Nephron (organoid): ENCODE data around the gene HRG.
A peak's percentile ranks its signal among the peaks of the same experiment; 100 is the strongest.

Experiments
- H3K27ac Mint-ChIP-seq, 3 experiments: 2 replicates each; pipeline ENCODE4 v1.8.0; 2020; ENCODE audit warnings: mixed read lengths in 3 of 3, mild to moderate bottlenecking in 2 of 3, moderate library complexity in 1 of 3
- H3K27me3 Mint-ChIP-seq: 2 replicates; pipeline ENCODE4 v1.8.0; 2021; ENCODE audit warnings: low read depth, mild to moderate bottlenecking, moderate library complexity, mixed read lengths
- H3K36me3 Mint-ChIP-seq: 2 replicates; pipeline ENCODE4 v1.8.0; 2020; ENCODE audit warnings: low read depth, mixed read lengths
- H3K4me1 Mint-ChIP-seq: 2 replicates; pipeline ENCODE4 v1.8.0; 2020; ENCODE audit warnings: mixed read lengths
- H3K4me3 Mint-ChIP-seq, 3 experiments: 2 replicates each; pipeline ENCODE4 v1.8.0; 2020; ENCODE audit warnings: mild to moderate bottlenecking in 3 of 3, mixed read lengths in 3 of 3, moderate library complexity in 2 of 3
- H3K9me3 Mint-ChIP-seq: 2 replicates; pipeline ENCODE4 v1.8.0; 2020; ENCODE audit warnings: mixed read lengths
- TF ChIP-seq, protein P1 (sequence below), 3 experiments: fragments of 200-600 bp; sonication (generic); IDR thresholded peaks; one replicate each; pipeline ENCODE4 v1.5.0; 2021; ENCODE audit warnings: antibody characterized with exemption in 3 of 3; ENCODE audit not compliant: unreplicated experiment in 3 of 3

HRG gene, protein sequence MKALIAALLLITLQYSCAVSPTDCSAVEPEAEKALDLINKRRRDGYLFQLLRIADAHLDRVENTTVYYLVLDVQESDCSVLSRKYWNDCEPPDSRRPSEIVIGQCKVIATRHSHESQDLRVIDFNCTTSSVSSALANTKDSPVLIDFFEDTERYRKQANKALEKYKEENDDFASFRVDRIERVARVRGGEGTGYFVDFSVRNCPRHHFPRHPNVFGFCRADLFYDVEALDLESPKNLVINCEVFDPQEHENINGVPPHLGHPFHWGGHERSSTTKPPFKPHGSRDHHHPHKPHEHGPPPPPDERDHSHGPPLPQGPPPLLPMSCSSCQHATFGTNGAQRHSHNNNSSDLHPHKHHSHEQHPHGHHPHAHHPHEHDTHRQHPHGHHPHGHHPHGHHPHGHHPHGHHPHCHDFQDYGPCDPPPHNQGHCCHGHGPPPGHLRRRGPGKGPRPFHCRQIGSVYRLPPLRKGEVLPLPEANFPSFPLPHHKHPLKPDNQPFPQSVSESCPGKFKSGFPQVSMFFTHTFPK

DNA sequence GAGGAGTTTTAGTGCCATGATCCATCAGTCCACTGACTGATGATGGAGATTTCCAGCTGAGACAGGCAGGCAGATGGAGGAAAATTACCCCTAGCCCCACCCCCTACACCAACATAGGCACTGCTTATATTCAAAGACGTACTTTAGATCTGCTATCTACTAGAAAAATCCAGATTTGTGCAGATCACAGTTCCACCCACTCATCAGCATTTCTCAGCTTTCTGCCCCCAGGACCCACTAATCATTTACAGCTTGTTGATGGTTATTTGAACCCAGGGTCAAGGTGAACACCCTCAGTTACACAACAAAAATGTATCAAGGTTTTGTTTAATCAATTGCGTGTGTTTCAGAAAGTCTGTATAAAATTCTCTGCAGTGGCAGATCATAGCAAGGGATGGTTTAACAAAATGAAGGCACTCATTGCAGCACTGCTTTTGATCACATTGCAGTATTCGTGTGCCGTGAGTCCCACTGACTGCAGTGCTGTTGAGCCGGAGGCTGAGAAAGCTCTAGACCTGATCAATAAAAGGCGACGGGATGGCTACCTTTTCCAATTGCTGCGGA, at the start of gene HRG:
HRG (plus strand) TSS at position 390 of the 564 bp plus-strand sequence; CDS start at position 408, 18 bp downstream.
- TF ChIP-seq, protein P1, sequence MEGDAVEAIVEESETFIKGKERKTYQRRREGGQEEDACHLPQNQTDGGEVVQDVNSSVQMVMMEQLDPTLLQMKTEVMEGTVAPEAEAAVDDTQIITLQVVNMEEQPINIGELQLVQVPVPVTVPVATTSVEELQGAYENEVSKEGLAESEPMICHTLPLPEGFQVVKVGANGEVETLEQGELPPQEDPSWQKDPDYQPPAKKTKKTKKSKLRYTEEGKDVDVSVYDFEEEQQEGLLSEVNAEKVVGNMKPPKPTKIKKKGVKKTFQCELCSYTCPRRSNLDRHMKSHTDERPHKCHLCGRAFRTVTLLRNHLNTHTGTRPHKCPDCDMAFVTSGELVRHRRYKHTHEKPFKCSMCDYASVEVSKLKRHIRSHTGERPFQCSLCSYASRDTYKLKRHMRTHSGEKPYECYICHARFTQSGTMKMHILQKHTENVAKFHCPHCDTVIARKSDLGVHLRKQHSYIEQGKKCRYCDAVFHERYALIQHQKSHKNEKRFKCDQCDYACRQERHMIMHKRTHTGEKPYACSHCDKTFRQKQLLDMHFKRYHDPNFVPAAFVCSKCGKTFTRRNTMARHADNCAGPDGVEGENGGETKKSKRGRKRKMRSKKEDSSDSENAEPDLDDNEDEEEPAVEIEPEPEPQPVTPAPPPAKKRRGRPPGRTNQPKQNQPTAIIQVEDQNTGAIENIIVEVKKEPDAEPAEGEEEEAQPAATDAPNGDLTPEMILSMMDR (IDR thresholded peaks at IDR 0.05; ENCODE audit: unreplicated experiment in 3 of 3), result no peak
- Mint-ChIP-seq H3K4me1 (no peaks in the 10 kb centered on the region), H3K27ac (peak within 1 kb of the TSS in 1 of 3 experiments; percentile 95), H3K36me3 (no peaks in the 10 kb centered on the region), H3K27me3 (peaks cover 6% of the 10 kb centered on the region), H3K4me3 (no peak within 1 kb of the TSS), H3K9me3 (no peaks in the 10 kb centered on the region)

DNA sequence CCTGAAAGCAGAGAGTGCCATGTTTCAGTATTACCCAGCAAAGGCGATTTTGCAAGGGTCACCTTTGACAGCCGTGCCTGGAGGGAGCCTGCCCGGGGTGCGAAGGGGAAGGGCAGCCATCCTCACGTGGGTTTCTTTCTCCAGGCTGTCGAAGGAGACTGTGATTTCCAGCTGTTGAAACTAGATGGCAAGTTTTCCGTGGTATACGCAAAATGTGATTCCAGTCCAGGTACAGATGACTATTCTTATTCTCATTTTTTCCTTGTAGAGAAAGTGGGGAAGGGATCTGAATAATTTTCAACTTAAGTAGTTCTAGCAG, 49.6 kb upstream of the HRG start:
- Mint-ChIP-seq H3K36me3 (no peaks in the 10 kb centered on the region), H3K27ac (no peak overlapping the region), H3K9me3 (no peaks in the 10 kb centered on the region), H3K27me3 (peaks cover 57% of the 10 kb centered on the region), H3K4me3 (no peak overlapping the region), H3K4me1 (peaks cover 20% of the 10 kb centered on the region)
- TF ChIP-seq, protein P1 (IDR thresholded peaks at IDR 0.05; ENCODE audit: unreplicated experiment in 3 of 3), result no peak

DNA sequence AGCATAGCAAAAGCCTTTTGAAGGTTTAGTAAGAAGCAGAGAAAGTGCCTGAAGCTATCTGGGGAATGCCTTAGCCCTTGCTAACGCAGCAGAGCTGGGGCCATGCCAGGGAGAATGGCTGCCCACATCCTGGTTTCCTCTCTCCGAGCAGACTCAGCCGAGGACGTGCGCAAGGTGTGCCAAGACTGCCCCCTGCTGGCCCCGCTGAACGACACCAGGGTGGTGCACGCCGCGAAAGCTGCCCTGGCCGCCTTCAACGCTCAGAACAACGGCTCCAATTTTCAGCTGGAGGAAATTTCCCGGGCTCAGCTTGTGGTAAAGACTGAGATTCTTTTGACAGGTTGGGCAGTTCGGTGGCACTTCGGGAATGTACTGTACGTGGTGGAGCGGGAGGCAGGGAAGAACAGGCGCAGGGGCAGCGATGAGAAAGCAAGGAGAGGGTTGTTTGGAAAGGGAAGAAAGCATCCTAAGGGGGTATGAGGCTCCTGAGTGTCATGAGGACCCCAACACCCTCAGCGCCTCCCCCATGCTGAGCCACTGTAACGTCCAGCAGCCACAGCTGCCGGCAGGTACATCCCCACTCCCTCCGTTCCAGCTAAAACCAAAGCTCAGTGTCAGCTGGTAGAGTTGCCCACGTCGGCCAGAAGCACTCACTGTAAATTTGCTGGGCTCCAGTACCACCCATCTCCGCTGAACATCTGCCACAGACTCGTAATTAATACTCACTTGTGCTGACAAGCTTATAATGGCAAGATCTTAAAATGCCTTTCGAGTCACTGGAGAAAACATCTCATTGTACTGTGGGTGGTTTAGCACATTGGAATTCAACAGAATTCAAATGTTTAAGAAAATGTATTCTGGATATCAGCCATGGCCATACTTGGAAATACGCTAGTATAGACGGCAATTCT, 48.5 kb upstream of the HRG start:
- Mint-ChIP-seq H3K9me3 (no peaks in the 10 kb centered on the region), H3K27ac (peak overlapping the region in 2 of 3 experiments; percentile 22 to 23), H3K4me3 (peak overlapping the region in 2 of 3 experiments; percentile 26 to 39), H3K4me1 (peaks cover 20% of the 10 kb centered on the region), H3K36me3 (no peaks in the 10 kb centered on the region), H3K27me3 (peaks cover 56% of the 10 kb centered on the region)
- TF ChIP-seq, protein P1 (IDR thresholded peaks at IDR 0.05; ENCODE audit: unreplicated experiment in 3 of 3), result peak; percentile 73 to 82 (median 76)

DNA sequence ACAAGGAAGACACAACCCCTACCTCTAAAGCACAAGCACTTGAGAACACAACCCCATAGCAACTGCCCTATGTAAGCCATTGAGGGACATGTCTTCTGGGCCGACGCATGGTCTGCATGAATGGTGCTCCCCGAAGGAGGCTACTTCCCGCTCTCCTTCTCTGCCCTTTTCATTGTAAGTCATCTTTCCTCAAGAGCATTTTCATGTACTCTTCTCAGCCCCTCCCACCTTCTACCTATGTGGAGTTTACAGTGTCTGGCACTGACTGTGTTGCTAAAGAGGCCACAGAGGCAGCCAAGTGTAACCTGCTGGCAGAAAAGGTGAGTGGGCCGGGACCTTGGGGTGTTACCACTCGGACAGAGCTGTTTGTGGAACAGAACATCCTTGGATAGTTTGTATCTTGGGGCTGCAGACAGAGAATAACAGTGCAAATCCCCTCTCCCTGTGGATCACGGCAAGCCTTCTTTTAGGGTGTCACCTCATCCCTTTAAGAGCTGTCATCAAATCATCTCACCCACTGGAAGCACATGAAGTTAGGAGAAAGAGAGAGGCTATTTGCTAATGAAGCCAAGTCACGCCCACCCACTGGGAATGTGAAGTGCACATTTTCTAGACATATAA, 47.4 kb upstream of the HRG start:
- Mint-ChIP-seq H3K27ac (no peak overlapping the region), H3K4me3 (no peak overlapping the region), H3K4me1 (peaks cover 20% of the 10 kb centered on the region), H3K36me3 (no peaks in the 10 kb centered on the region), H3K9me3 (no peaks in the 10 kb centered on the region), H3K27me3 (peaks cover 47% of the 10 kb centered on the region)
- TF ChIP-seq, protein P1 (IDR thresholded peaks at IDR 0.05; ENCODE audit: unreplicated experiment in 3 of 3), result no peak

DNA sequence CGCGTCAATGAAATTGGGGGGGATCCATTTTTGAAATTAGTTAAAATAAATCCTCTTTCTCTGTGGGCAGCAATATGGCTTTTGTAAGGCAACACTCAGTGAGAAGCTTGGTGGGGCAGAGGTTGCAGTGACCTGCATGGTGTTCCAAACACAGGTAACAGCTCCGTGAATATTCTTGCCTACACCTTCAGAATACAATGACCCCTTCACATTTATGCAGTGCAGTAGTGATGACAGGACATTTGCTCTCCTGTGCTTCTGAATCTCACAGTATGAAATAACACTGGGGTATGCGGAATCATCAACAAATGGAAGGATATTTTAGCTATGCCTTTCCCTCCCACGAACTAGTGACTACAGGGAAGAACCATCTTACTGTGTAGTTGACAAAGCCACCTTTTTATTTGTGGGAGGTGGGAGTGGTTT, 46.0 kb upstream of the HRG start:
- TF ChIP-seq, protein P1 (IDR thresholded peaks at IDR 0.05; ENCODE audit: unreplicated experiment in 3 of 3), result no peak

More for the DNA sequence above, 46.0 kb upstream of the HRG start:
- Mint-ChIP-seq H3K27me3 (peaks cover 35% of the 10 kb centered on the region), H3K36me3 (no peaks in the 10 kb centered on the region), H3K4me1 (peaks cover 19% of the 10 kb centered on the region), H3K4me3 (no peak overlapping the region), H3K9me3 (no peaks in the 10 kb centered on the region), H3K27ac (no peak overlapping the region)
